CD8-positive, alpha-beta memory T cell (primary cell): ENCODE results near the gene DNM2. TPM values are rescaled to one million over a fixed set of nuclear protein-coding genes. Genes with fewer than 3 reads are reported as not detected.

Experiments used
- CTCF ChIA-PET: fragments of 350-600 bp; sonication (Branson Sonifier 250); formaldehyde crosslinking; loops from one replicate; lab custom pipeline; 2021; ENCODE audit warnings: antibody characterized with exemption; lab: Charles Lee
- POLR2A ChIA-PET: fragments of 350-600 bp; sonication (Branson Sonifier 250); formaldehyde crosslinking; loops from one replicate; lab custom pipeline; 2021; ENCODE audit warnings: antibody characterized with exemption; lab: Charles Lee
- DNase-seq, 5 donors: peaks; one replicate each; pipeline versions ENCODE4 v3.0.0 to v3.0.0-alpha.2; 2020 to 2022; ENCODE audit warnings: mixed read lengths in 1 of 5
- H3K27ac ChIP-seq: one replicate; pipeline ENCODE4 v1.7.0; 2013; ENCODE audit warnings: low read depth, mild to moderate bottlenecking, low read length, moderate library complexity
- H3K27me3 ChIP-seq: 2 replicates; pipeline ENCODE4 v1.7.0; 2013; ENCODE audit warnings: low read length, mild to moderate bottlenecking; ENCODE audit not compliant: insufficient read depth, poor library complexity, severe bottlenecking
- H3K36me3 ChIP-seq: 2 replicates; pipeline ENCODE4 v1.7.0; 2013; ENCODE audit warnings: mild to moderate bottlenecking, low read length, moderate library complexity; ENCODE audit not compliant: insufficient read depth
- H3K4me1 ChIP-seq: 2 replicates; pipeline ENCODE4 v1.7.0; 2013; ENCODE audit warnings: mild to moderate bottlenecking, low read length, moderate library complexity; ENCODE audit not compliant: insufficient read depth
- H3K4me3 ChIP-seq: 2 replicates; pipeline ENCODE4 v1.7.0; 2013; ENCODE audit warnings: mild to moderate bottlenecking, low read length
- H3K9me3 ChIP-seq: 2 replicates; pipeline ENCODE4 v1.7.0; 2013; ENCODE audit warnings: mild to moderate bottlenecking, low read length
- H3K27ac Mint-ChIP-seq, 8 donors: one replicate each; pipeline ENCODE4 v1.8.0; 2020 to 2021; ENCODE audit warnings: mixed read lengths in 8 of 8, mild to moderate bottlenecking in 6 of 8, inconsistent platforms in 3 of 8, moderate library complexity in 3 of 8
- H3K27me3 Mint-ChIP-seq, 2 donors: one replicate each; pipeline ENCODE4 v1.8.0; 2020 to 2021; ENCODE audit warnings: mixed read lengths in 2 of 2, mild to moderate bottlenecking in 1 of 2, moderate library complexity in 1 of 2
- H3K36me3 Mint-ChIP-seq, 3 donors: one replicate each; pipeline ENCODE4 v1.8.0; 2020 to 2021; ENCODE audit warnings: mixed read lengths in 3 of 3, inconsistent platforms in 1 of 3, mild to moderate bottlenecking in 1 of 3
- H3K4me1 Mint-ChIP-seq, 3 donors: one replicate each; pipeline ENCODE4 v1.8.0; 2020 to 2021; ENCODE audit warnings: mixed read lengths in 3 of 3, inconsistent platforms in 1 of 3, mild to moderate bottlenecking in 1 of 3
- H3K4me3 Mint-ChIP-seq, 7 donors: one replicate each; pipeline ENCODE4 v1.8.0; 2020 to 2021; ENCODE audit warnings: mixed read lengths in 7 of 7, mild to moderate bottlenecking in 6 of 7, moderate library complexity in 4 of 7, inconsistent platforms in 2 of 7
- H3K9me3 Mint-ChIP-seq, 5 donors: one replicate each; pipeline ENCODE4 v1.8.0; 2020 to 2022; ENCODE audit warnings: mixed read lengths in 5 of 5, mild to moderate bottlenecking in 3 of 5, moderate library complexity in 2 of 5, inconsistent platforms in 1 of 5
- polyA plus RNA-seq: library from polyadenylated mRNA; unstranded; fragments of 300-500 nt; fragmentation: Illumina TruSeq; gene quantifications from one replicate; pipeline ENCODE4 v1.2.3, GENCODE V29; 2021
- total RNA-seq, 2 experiments: library from RNA; stranded (reverse); gene quantifications; one replicate each; pipeline ENCODE4 v1.2.3, GENCODE V29; 2021

DNM2 gene
- total and polyA plus RNA-seq, 3 experiments from 2014 or later, result 105 to 165 (median 154) TPM

DNA sequence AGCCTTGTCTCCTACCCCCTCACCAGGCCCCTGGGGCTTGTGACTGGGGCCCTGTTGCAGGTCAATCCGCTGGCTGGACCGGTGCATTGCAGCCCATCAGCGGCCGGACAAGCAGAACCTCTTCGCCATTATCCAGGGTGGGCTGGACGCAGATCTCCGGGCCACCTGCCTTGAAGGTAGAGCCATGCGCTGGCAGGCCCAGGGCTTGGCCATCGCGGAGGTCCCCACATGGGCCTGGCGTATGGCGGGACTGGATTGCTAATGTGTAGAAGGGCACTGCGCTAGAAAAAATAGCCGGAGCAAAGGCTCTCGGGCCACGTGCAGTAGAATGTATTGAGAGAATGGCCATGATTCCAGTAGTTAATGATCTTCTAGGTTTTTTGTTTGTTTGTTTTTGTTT is 10.4 kb upstream of the DNM2 start:
- POLR2A ChIA-PET, result no interaction called here
- CTCF ChIA-PET, result interaction anchor here (0.8 to 2.1 kb wide), 3 partner anchors 10 to 159 kb away, joined by 3 to 6 read pairs (median 5); partner anchors contain the start of gene DNM2
- Mint-ChIP-seq H3K4me1 (peaks cover 0 to under 1% (median under 1%) of the 10 kb centered on the region in 3 donors), H3K9me3 (no peaks in the 10 kb centered on the region), H3K27me3 (no peaks in the 10 kb centered on the region), H3K27ac (no peak overlapping the region), H3K36me3 (peaks cover 0 to 18% (median 4%) of the 10 kb centered on the region in 3 donors), H3K4me3 (no peak overlapping the region)
- Histone ChIP-seq H3K4me1 (no peaks in the 10 kb centered on the region), H3K27me3 (no peaks in the 10 kb centered on the region), H3K4me3 (no peak overlapping the region), H3K9me3 (no peaks in the 10 kb centered on the region), H3K36me3 (no peaks in the 10 kb centered on the region), H3K27ac (no peak overlapping the region)
- DNase-seq, result no peak

DNA sequence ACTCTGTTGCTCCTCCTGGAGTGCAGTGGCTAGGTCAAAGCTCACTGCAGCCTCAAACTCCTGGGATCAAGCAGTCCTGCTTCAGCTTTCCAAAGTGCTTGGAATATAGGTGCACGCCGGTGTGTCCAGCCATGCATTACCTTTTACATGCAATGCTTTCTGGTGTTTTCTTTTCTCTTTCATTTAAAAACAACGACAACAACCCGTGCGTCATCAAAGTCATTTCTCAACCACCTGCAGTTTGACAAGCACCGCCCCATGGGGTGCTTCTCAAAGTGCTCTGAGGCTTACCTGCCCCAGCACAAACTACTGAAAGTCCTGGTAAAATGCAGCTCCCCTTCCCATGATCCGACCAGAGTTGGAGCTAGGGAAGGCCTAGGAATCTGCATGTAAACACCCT is 9.6 kb upstream of the DNM2 start:
- no peaks in the 10 kb centered on the region for H3K27me3 ChIP-seq
- Mint-ChIP-seq H3K36me3 (peaks cover 0 to 21% (median 4%) of the 10 kb centered on the region in 3 donors), H3K4me3 (no peak overlapping the region), H3K27me3 (no peaks in the 10 kb centered on the region), H3K4me1 (no peaks in the 10 kb centered on the region), H3K27ac (no peak overlapping the region), H3K9me3 (no peaks in the 10 kb centered on the region)
- H3K27ac ChIP-seq, result no peak overlapping the region
- H3K9me3 ChIP-seq, result no peaks in the 10 kb centered on the region
- no peak overlapping the region for H3K4me3 ChIP-seq
- CTCF ChIA-PET, result interaction anchor here (0.8 to 1.3 kb wide), 3 partner anchors 9 to 158 kb away, joined by 3 to 5 read pairs (median 3); partner anchors contain the start of gene DNM2
- no peaks in the 10 kb centered on the region for H3K4me1 ChIP-seq
- H3K36me3 ChIP-seq, result no peaks in the 10 kb centered on the region
- POLR2A ChIA-PET, result interaction anchor here (0.7 kb wide), 1 partner anchor 150 kb away, joined by 8 read pairs; no protein-coding TSS in a partner anchor
- DNase-seq, result no peak

DNA sequence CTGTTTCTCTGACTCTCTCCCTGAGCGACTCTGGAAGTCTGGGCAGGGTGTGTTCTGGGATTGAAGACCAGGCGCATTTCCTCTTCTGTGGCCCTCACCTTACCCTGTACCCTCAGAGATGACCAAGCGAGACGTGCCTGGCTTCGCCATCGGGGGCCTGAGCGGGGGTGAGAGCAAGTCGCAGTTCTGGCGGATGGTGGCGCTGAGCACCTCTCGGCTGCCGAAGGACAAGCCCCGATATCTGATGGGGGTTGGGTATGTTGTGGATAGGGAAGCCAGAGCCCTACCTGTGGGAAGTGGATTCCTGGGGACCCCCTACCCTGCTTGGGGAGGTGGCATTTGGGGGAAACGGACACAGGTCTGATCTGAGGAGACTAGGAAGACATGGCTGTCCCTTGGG is 5.8 kb upstream of the DNM2 start:
- peaks cover 0 to 27% (median 4%) of the 10 kb centered on the region in 3 donors for H3K36me3 Mint-ChIP-seq
- H3K4me1 Mint-ChIP-seq, result peaks cover under 1 to 4% (median 2%) of the 10 kb centered on the region in 3 donors
- H3K27me3 ChIP-seq, result no peaks in the 10 kb centered on the region
- peaks cover 4% of the 10 kb centered on the region for H3K4me1 ChIP-seq
- H3K4me3 Mint-ChIP-seq, result no peak overlapping the region
- H3K4me3 ChIP-seq, result no peak overlapping the region
- H3K27ac Mint-ChIP-seq, result peak overlapping the region in 1 of 8 donors; percentile 90
- no peak overlapping the region for H3K27ac ChIP-seq
- no peaks in the 10 kb centered on the region for H3K9me3 ChIP-seq
- POLR2A ChIA-PET, result no interaction called here
- H3K9me3 Mint-ChIP-seq, result no peaks in the 10 kb centered on the region
- H3K27me3 Mint-ChIP-seq, result no peaks in the 10 kb centered on the region
- no peaks in the 10 kb centered on the region for H3K36me3 ChIP-seq
- DNase-seq, result no peak
- CTCF ChIA-PET, result no interaction called here

DNA sequence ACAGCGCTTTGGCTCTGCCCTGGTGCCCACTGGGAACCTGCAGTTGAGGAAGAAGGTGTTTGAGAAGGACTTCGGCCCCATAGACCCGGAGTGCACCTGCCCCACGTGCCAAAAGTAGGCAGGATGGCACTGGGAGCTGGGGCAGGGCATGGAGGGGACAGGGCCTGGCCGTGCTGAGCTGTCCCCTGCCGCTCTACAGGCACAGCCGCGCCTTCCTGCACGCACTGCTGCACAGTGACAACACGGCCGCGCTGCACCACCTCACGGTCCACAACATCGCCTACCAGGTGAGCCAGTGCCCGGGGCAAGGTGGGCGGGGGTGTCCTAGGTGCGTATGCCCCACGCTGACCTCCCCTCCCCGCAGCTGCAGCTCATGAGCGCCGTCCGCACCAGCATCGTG is 5.1 kb upstream of the DNM2 start:
- Mint-ChIP-seq H3K4me1 (peaks cover 4 to 7% (median 7%) of the 10 kb centered on the region in 3 donors), H3K4me3 (no peak overlapping the region), H3K27ac (no peak overlapping the region), H3K27me3 (no peaks in the 10 kb centered on the region), H3K9me3 (no peaks in the 10 kb centered on the region), H3K36me3 (peaks cover 0 to 24% (median 4%) of the 10 kb centered on the region in 3 donors)
- ChIA-PET CTCF (interaction anchor here (7.2 kb wide), 1 partner anchor 13 kb away, joined by 65 read pairs; the partner anchor contains the start of gene QTRT1), POLR2A (no interaction called here)
- Histone ChIP-seq H3K36me3 (no peaks in the 10 kb centered on the region), H3K9me3 (no peaks in the 10 kb centered on the region), H3K27me3 (no peaks in the 10 kb centered on the region), H3K4me1 (peaks cover 5% of the 10 kb centered on the region), H3K27ac (no peak overlapping the region), H3K4me3 (no peak overlapping the region)
- DNase-seq, result no peak

DNA sequence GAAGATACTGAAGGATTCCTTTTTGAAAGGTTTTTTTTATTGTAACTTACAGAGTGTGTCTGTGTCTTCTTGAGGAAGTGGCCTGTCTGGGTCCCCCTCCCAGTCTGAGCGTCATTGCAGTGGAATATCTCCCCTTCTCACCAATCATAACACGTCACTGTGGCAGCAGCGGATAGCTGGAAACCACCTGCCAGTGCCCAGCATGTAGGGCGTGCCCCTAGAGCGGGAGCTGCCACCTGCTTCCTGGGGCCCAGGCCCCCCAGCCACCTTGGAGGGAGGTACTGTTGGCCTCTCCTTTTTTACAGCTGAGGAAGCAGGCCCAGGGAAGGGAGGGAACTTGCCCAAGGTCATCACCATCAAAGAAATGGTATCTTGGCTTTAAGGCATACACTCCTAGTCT is 4.6 kb upstream of the DNM2 start:
- Histone ChIP-seq H3K36me3 (no peaks in the 10 kb centered on the region), H3K27me3 (no peaks in the 10 kb centered on the region), H3K9me3 (no peaks in the 10 kb centered on the region), H3K4me1 (peaks cover 5% of the 10 kb centered on the region), H3K27ac (no peak overlapping the region), H3K4me3 (no peak overlapping the region)
- H3K36me3 Mint-ChIP-seq, result peaks cover 0 to 23% (median 4%) of the 10 kb centered on the region in 3 donors
- CTCF ChIA-PET, result interaction anchor here (7.2 kb wide), 1 partner anchor 14 kb away, joined by 65 read pairs; the partner anchor contains the start of gene QTRT1
- no peak for DNase-seq
- H3K9me3 Mint-ChIP-seq, result no peaks in the 10 kb centered on the region
- no peaks in the 10 kb centered on the region for H3K27me3 Mint-ChIP-seq
- H3K27ac Mint-ChIP-seq, result peak overlapping the region in 1 of 8 donors; percentile 47
- POLR2A ChIA-PET, result no interaction called here
- no peak overlapping the region for H3K4me3 Mint-ChIP-seq
- peaks cover 4 to 7% (median 7%) of the 10 kb centered on the region in 3 donors for H3K4me1 Mint-ChIP-seq

DNA sequence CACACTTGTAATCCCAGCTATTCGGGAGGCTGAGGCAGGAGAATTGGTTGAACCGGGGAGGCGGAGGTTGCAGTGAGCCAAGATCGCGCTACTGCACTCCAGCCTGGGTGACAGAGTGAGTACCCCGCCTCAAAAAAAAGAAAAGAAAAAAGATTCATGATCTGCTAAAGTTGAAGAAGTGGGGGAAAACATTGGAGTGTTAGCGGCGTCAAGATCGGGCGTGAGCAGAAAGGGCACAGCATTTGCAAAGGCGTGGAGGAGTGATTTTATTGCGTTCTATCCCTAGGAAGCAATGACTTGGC is 874 bp upstream of the DNM2 start:
- Histone ChIP-seq H3K27ac (no peak overlapping the region), H3K27me3 (no peaks in the 10 kb centered on the region), H3K4me1 (peaks cover 36% of the 10 kb centered on the region), H3K9me3 (no peaks in the 10 kb centered on the region), H3K36me3 (no peaks in the 10 kb centered on the region), H3K4me3 (peak overlapping the region; percentile 17)
- Mint-ChIP-seq H3K9me3 (no peaks in the 10 kb centered on the region), H3K4me3 (peak overlapping the region; percentile 75 to 97 (median 88)), H3K27me3 (no peaks in the 10 kb centered on the region), H3K27ac (peak overlapping the region; percentile 51 to 95 (median 84)), H3K4me1 (peaks cover 30 to 41% (median 40%) of the 10 kb centered on the region in 3 donors), H3K36me3 (peaks cover 0 to 28% (median 0%) of the 10 kb centered on the region in 3 donors)
- POLR2A ChIA-PET, result interaction anchor here (0.6 to 3.0 kb wide), 10 partner anchors 15 to 595 kb away, joined by 3 to 15 read pairs (median 7); partner anchors contain the start of genes CARM1, QTRT1 and TMED1
- no peak for DNase-seq
- CTCF ChIA-PET, result interaction anchor here (1.0 to 7.7 kb wide), 33 partner anchors 9 to 718 kb away, joined by 3 to 97 read pairs (median 5); partner anchors contain the start of genes CARM1, ODAD3, QTRT1 and TMED1

DNA sequence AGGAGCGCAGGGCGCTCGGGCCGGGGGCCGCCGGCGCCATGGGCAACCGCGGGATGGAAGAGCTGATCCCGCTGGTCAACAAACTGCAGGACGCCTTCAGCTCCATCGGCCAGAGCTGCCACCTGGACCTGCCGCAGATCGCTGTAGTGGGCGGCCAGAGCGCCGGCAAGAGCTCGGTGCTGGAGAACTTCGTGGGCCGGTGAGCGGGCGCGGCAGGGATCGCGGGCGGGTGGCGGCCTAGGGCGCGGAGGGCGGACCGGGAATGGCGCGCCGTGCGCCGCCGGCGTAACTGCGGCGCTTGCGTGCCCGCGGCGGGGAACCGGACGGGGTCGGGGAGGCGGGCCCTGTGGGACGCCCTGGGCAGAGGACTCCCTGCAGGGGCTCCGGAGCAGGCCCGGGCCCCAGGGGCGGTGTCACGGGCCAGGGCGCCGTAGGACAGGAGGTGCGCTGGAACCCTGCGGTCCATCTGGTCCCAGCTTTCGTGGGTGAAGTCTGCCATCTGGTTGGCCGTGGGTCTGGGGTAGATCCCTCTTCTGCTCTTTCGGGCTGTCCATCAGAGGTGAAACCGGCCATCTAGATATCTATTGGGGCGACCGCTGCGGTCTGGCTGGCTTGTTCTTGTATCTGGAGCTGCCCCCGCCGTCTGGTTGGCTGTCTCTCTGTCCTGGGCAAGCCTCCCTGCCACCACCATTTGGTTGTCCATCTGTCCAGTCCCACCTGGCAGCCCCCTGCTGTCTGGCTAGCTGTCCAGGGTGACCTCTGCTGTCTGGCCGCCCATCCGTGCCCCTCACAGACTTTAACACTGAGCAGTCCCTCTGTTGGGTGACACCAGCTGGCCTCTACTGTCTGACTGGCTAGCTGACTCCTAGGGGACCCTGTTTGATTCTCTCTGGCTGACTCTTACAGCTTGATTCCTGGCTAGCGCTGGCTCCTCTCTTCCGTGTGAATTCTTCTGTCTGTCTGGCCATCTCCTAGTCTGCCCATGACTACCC is 622 bp downstream of the DNM2 start:
- CTCF ChIA-PET, result interaction anchor here (0.6 to 7.7 kb wide), 31 partner anchors 10 to 716 kb away, joined by 3 to 97 read pairs (median 5); partner anchors contain the start of genes CARM1, ODAD3, QTRT1 and TMED1
- H3K27ac Mint-ChIP-seq, result peak overlapping the region; percentile 83 to 99 (median 96)

More for the DNA sequence above, 622 bp downstream of the DNM2 start:
- H3K27me3 ChIP-seq, result no peaks in the 10 kb centered on the region
- H3K4me3 ChIP-seq, result peak overlapping the region; percentile 76
- H3K36me3 ChIP-seq, result no peaks in the 10 kb centered on the region
- POLR2A ChIA-PET, result interaction anchor here (0.6 to 3.0 kb wide), 13 partner anchors 13 to 427 kb away, joined by 3 to 15 read pairs (median 5); partner anchors contain the start of genes CARM1, QTRT1 and TMED1
- peaks cover 34 to 51% (median 44%) of the 10 kb centered on the region in 3 donors for H3K4me1 Mint-ChIP-seq
- H3K4me3 Mint-ChIP-seq, result peak overlapping the region; percentile 88 to 99 (median 95)
- peaks cover 0 to 26% (median 0%) of the 10 kb centered on the region in 3 donors for H3K36me3 Mint-ChIP-seq
- peak overlapping the region; percentile 90 for H3K27ac ChIP-seq
- H3K9me3 ChIP-seq, result no peaks in the 10 kb centered on the region
- H3K27me3 Mint-ChIP-seq, result no peaks in the 10 kb centered on the region
- H3K9me3 Mint-ChIP-seq, result no peaks in the 10 kb centered on the region
- DNase-seq, result peak; percentile 8 to 64 (median 45)
- peaks cover 38% of the 10 kb centered on the region for H3K4me1 ChIP-seq
